ENCODE measurements around the gene LGALS8.
"Not testable (repeated sequence)": the region's sequence is repeated elsewhere in the genome, so short reads cannot be mapped to it uniquely, and the experiment has no call there.

Gene LGALS8

GRCh38 chr1:236536540-236536939, 12.8 kb downstream of the LGALS8 start:
- DNase-seq (ENCODE audit: low read depth in 4 of 4, low spot score in 1 of 4) = no peak

GRCh38 chr1:236540813-236541465, 17.2 kb downstream of the LGALS8 start:
- DNase-seq (ENCODE audit: low read depth in 4 of 4, low spot score in 1 of 4) = no peak

GRCh38 chr1:236541710-236542109, 17.9 kb downstream of the LGALS8 start:
- DNase-seq (ENCODE audit: low read depth in 4 of 4, low spot score in 1 of 4) = no peak

GRCh38 chr1:236543065-236543669, 19.4 kb downstream of the LGALS8 start:
- DNase-seq (ENCODE audit: low read depth in 4 of 4, low spot score in 1 of 4) = no peak

GRCh38 chr1:236545621-236546169, 21.9 kb downstream of the LGALS8 start:
- DNase-seq (ENCODE audit: low read depth in 4 of 4, low spot score in 1 of 4) = no peak

- DNase-seq (ENCODE audit: low read depth in 4 of 4, low spot score in 1 of 4) = no peak
Observed at GRCh38 chr1:236548452-236548851, 24.7 kb downstream of the LGALS8 start.

- DNase-seq (ENCODE audit: low read depth in 4 of 4, low spot score in 1 of 4) = no peak
Observed at GRCh38 chr1:236550961-236551851, 27.4 kb downstream of the LGALS8 start.

GRCh38 chr1:236552096-236552495, 28.3 kb downstream of the LGALS8 start:
- no peak for DNase-seq (ENCODE audit: low read depth in 4 of 4, low spot score in 1 of 4)

- no peak for DNase-seq (ENCODE audit: low read depth in 4 of 4, low spot score in 1 of 4)
Observed at GRCh38 chr1:236552901-236553300, 29.1 kb downstream of the LGALS8 start.

- DNase-seq (ENCODE audit: low read depth in 4 of 4, low spot score in 1 of 4) = no peak
Observed at GRCh38 chr1:236553370-236553769, 29.6 kb downstream of the LGALS8 start.

- DNase-seq (ENCODE audit: low read depth in 4 of 4, low spot score in 1 of 4) = no peak
Observed at GRCh38 chr1:236556606-236557005, 32.8 kb downstream of the LGALS8 start.

GRCh38 chr1:236558081-236558480, 34.3 kb downstream of the LGALS8 start:
- no peak for DNase-seq (ENCODE audit: low read depth in 4 of 4, low spot score in 1 of 4)

GRCh38 chr1:236558846-236559245, 35.1 kb downstream of the LGALS8 start:
- no peak for DNase-seq (ENCODE audit: low read depth in 4 of 4, low spot score in 1 of 4)

- no peak for DNase-seq (ENCODE audit: low read depth in 4 of 4, low spot score in 1 of 4)
Observed at GRCh38 chr1:236560213-236560771, 36.5 kb downstream of the LGALS8 start.

GRCh38 chr1:236561976-236562375, 38.2 kb downstream of the LGALS8 start:
- DNase-seq (ENCODE audit: low read depth in 4 of 4, low spot score in 1 of 4) = no peak

GRCh38 chr1:236565530-236565929, 41.7 kb downstream of the LGALS8 start:
- no peak for DNase-seq (ENCODE audit: low read depth in 4 of 4, low spot score in 1 of 4)

GRCh38 chr1:236568285-236568894, 44.6 kb downstream of the LGALS8 start:
- DNase-seq (ENCODE audit: low read depth in 4 of 4, low spot score in 1 of 4) = no peak

GRCh38 chr1:236575523-236575922, 51.7 kb downstream of the LGALS8 start:
- DNase-seq (ENCODE audit: low read depth in 4 of 4, low spot score in 1 of 4) = no peak

GRCh38 chr1:236576004-236576403, 52.2 kb downstream of the LGALS8 start:
- no peak for DNase-seq (ENCODE audit: low read depth in 4 of 4, low spot score in 1 of 4)

- not testable (repeated sequence) for DNase-seq (ENCODE audit: low read depth in 4 of 4, low spot score in 1 of 4)
Observed at GRCh38 chr1:236577041-236577440, 53.3 kb downstream of the LGALS8 start.

GRCh38 chr1:236578661-236579060, 54.9 kb downstream of the LGALS8 start:
- DNase-seq (ENCODE audit: low read depth in 4 of 4, low spot score in 1 of 4) = no peak
